ENCODE data around the gene RHCG. TPM values are rescaled to one million over a fixed set of nuclear protein-coding genes. Genes with fewer than 3 reads are reported as not detected.

The RHCG gene
- total RNA-seq, 1 donor from 2014 or later: not detected

DNA sequence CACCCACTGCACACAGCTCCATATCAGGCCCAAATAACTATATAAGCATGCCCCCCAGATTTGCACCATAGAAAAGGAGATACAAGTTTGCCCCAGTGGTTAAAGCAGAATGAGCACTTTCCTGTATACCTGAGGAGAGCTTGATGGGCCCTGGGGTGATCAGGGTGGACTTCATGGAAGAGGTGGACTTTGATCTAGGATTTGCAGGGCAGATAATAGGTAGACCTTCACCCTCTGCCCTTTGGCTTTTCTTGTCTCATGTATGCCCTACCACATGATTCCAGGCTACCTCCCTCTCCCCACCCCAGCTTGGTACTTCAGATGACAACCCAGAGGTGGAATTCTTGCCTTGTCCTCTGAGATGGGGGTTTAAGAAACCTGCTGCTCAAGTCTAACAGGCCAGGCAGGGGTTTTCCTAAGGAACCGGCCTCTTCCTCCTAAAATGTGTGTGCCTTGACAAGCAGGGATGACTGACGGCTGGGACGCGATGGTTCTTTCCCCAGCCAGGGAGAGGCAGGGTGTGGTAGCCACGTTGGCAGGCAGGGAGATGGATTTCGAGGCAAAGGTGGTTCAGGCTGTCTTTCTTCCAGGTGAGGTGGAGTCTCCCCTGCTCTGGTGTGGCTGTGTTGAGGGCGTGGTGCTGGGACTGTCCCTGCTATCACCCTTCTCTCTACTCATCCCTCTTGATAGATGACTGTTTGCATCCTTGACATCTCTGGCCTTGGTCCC lies 6.6 kb upstream of the RHCG start:
- ATAC-seq (ENCODE audit: low read depth): no peak
- intact Hi-C loops (cut with micrococcal nuclease): no loop called here
- TF ChIP-seq, protein P1, sequence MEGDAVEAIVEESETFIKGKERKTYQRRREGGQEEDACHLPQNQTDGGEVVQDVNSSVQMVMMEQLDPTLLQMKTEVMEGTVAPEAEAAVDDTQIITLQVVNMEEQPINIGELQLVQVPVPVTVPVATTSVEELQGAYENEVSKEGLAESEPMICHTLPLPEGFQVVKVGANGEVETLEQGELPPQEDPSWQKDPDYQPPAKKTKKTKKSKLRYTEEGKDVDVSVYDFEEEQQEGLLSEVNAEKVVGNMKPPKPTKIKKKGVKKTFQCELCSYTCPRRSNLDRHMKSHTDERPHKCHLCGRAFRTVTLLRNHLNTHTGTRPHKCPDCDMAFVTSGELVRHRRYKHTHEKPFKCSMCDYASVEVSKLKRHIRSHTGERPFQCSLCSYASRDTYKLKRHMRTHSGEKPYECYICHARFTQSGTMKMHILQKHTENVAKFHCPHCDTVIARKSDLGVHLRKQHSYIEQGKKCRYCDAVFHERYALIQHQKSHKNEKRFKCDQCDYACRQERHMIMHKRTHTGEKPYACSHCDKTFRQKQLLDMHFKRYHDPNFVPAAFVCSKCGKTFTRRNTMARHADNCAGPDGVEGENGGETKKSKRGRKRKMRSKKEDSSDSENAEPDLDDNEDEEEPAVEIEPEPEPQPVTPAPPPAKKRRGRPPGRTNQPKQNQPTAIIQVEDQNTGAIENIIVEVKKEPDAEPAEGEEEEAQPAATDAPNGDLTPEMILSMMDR (IDR thresholded peaks at IDR 0.05): no peak
- Mint-ChIP-seq H3K36me3 (ENCODE audit: low read depth) (no peaks in the 10 kb centered on the region), H3K27ac (no peak overlapping the region), H3K4me1 (no peaks in the 10 kb centered on the region), H3K4me3 (no peak overlapping the region), H3K27me3 (peaks cover 44% of the 10 kb centered on the region), H3K9me3 (peaks cover 3% of the 10 kb centered on the region)
- ChIA-PET POLR2A (interaction anchor here (0.6 kb wide), 1 partner anchor 356 kb away, joined by 5 read pairs; no protein-coding TSS in a partner anchor), CTCF (no interaction called here)
- DNase-seq: no peak

DNA sequence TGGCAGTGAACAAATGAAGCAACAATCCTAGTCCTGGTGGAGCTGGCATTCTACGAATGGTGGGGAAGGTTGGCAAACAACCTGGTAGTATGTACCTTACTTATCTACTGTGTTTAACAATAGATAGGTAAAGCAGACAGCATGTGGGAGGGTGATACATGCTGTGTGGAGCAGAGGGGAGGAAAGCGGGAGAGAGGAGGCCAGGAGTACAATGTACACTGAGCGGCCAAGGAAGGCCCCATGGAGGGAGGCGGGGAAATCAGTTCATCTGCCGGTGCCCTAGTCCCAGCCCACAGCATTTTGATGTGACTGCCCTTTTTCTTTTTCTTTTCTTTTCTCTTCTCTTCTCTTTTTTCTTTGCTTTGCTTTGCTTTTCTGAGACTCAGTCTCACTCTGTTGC lies 5.3 kb upstream of the RHCG start:
- Mint-ChIP-seq H3K4me3 (no peak overlapping the region), H3K27me3 (peaks cover 51% of the 10 kb centered on the region), H3K27ac (no peak overlapping the region), H3K9me3 (peaks cover 3% of the 10 kb centered on the region), H3K36me3 (ENCODE audit: low read depth) (no peaks in the 10 kb centered on the region), H3K4me1 (peaks cover 3% of the 10 kb centered on the region)
- DNase-seq (no peak), ATAC-seq (ENCODE audit: low read depth) (no peak)
- ChIA-PET POLR2A (no interaction called here), CTCF (no interaction called here)
- TF ChIP-seq, protein P1 (IDR thresholded peaks at IDR 0.05): no peak
- intact Hi-C loops (cut with micrococcal nuclease): no loop called here

DNA sequence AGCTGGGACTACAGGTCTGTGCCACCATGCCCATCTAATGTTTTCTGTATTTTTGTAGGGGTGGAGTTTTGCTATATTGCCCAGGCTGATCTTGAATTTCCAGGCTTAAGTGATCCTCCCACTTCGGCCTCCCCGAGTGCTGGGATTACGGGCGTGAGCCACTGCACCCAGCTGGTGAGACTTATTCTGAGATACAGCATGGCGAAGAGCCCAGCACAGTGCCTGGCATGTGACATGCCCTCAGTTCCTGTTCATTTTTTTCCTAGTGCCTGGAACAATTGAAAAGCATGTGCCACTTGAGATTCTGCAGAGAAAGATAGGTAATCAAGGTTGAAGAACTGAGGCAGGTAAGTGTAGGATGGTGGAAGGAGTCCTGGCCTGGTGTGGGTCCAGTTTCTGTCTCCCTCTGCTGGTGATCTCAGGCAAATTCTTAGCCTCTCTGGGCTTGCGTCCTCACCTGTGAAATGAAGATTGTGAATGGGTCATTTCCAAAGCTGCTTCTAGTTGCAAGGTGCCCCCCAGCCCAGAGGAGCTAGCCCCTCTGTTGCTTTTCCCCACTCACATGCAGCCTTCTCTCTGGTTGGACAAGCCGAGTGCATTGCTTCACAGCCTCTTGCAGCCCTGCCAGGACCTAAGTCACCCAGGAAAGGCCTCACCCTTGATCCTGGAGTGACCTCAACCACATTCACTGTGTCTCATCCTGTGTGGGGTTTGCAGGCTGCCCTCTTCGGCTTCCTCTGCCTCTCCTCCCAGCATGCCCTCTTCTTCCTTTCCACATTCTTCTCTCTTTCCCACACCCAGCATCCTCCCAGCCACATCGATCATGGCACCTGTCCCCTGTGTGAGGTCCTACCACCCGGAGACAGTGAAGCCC lies 4.3 kb upstream of the RHCG start:
- TF ChIP-seq, protein P1 (IDR thresholded peaks at IDR 0.05): no peak
- Mint-ChIP-seq H3K27ac (no peak overlapping the region), H3K4me3 (no peak overlapping the region), H3K9me3 (no peaks in the 10 kb centered on the region), H3K27me3 (peaks cover 48% of the 10 kb centered on the region), H3K36me3 (ENCODE audit: low read depth) (no peaks in the 10 kb centered on the region), H3K4me1 (peaks cover 8% of the 10 kb centered on the region)
- DNase-seq (no peak), ATAC-seq (ENCODE audit: low read depth) (no peak)
- intact Hi-C loops (cut with micrococcal nuclease): no loop called here
- ChIA-PET CTCF (no interaction called here), POLR2A (no interaction called here)

DNA sequence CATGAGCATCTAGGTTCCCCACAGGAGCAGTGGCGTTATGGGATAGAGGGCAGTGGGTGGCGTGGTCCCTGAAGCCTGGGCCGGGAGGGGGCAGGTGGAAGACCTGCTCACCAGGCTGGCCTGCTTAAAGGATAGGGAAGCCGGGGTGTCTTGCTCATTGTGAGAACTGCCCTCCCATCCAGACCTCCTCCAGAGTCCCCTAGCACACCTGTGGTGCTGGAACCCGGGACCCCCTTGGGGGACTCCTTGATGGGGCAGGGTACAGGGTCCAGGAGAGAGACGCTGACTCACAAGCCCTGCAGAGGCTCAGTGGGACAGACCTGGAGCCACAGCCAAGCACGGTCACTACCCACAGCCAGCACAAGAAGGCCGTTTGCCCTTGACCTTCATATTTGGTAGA lies 2.8 kb upstream of the RHCG start:
- ATAC-seq (ENCODE audit: low read depth): no peak
- POLR2A ChIA-PET: no interaction called here
- H3K27ac Mint-ChIP-seq: no peak overlapping the region
- H3K9me3 Mint-ChIP-seq: no peaks in the 10 kb centered on the region
- TF ChIP-seq, protein P1 (IDR thresholded peaks at IDR 0.05): no peak
- DNase-seq: no peak
- intact Hi-C loops (cut with micrococcal nuclease): no loop called here
- CTCF ChIA-PET: no interaction called here
- H3K4me1 Mint-ChIP-seq: peaks cover 13% of the 10 kb centered on the region
- peaks cover 50% of the 10 kb centered on the region for H3K27me3 Mint-ChIP-seq
- H3K36me3 Mint-ChIP-seq (ENCODE audit: low read depth): no peaks in the 10 kb centered on the region
- no peak overlapping the region for H3K4me3 Mint-ChIP-seq

DNA sequence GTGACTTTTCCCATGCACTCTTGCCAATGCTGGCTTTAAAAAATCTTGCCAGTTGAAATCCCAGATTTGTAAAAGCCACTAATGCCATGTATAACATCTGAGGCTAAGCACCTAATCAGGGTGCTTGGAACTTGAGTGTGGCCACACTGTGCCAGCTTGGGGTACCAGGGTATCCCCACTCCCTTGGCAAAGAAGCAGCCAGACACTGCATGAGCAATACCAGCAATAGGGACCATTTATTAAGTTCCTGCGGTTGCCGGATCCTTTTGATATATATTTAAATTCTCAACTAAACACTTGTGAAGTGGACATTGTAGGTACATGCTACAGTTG lies 2.2 kb upstream of the RHCG start:
- DNase-seq (no peak), ATAC-seq (ENCODE audit: low read depth) (no peak)
- intact Hi-C loops (cut with micrococcal nuclease): no loop called here
- H3K27ac Mint-ChIP-seq: no peak overlapping the region
- no peak overlapping the region for H3K4me3 Mint-ChIP-seq
- ChIA-PET POLR2A (no interaction called here), CTCF (no interaction called here)
- peaks cover 13% of the 10 kb centered on the region for H3K4me1 Mint-ChIP-seq
- H3K27me3 Mint-ChIP-seq: peaks cover 55% of the 10 kb centered on the region
- no peaks in the 10 kb centered on the region for H3K9me3 Mint-ChIP-seq
- TF ChIP-seq, protein P1 (IDR thresholded peaks at IDR 0.05): no peak
- H3K36me3 Mint-ChIP-seq (ENCODE audit: low read depth): no peaks in the 10 kb centered on the region

Measured in activated B cell treated with CpG ODN at 0.5 μM for 24 hours (primary cell).